GM12801 (cell line): ENCODE results near the gene GBA2.

Experiments used
- CTCF ChIP-seq: IDR thresholded peaks from one replicate; pipeline ENCODE4 v1.5.1; 2011; ENCODE audit warnings: control low read depth; ENCODE audit not compliant: insufficient read length; ENCODE audit errors: extremely low read depth

The GBA2 gene

GRCh38 chr9:35723908-35724307, 25.1 kb downstream of the GBA2 start:
- no peak for TF ChIP-seq CTCF

GRCh38 chr9:35723426-35723825, 25.6 kb downstream of the GBA2 start:
- no peak for TF ChIP-seq CTCF

GRCh38 chr9:35719546-35719945, 29.5 kb downstream of the GBA2 start:
- no peak for TF ChIP-seq CTCF

GRCh38 chr9:35718721-35719511, 30.1 kb downstream of the GBA2 start:
- TF ChIP-seq CTCF = no peak

GRCh38 chr9:35717132-35717870, 31.7 kb downstream of the GBA2 start:
- no peak for TF ChIP-seq CTCF

GRCh38 chr9:35716230-35716629, 32.8 kb downstream of the GBA2 start:
- TF ChIP-seq CTCF = no peak

GRCh38 chr9:35714579-35715252, 34.3 kb downstream of the GBA2 start:
- TF ChIP-seq CTCF = no peak
